ENCODE results near the gene BMP8B. TPM values are rescaled to one million over a fixed set of nuclear protein-coding genes. Genes with fewer than 3 reads are reported as not detected.

The BMP8B gene
- total and polyA plus RNA-seq, 2 experiments from 2014 or later, result not detected

DNA sequence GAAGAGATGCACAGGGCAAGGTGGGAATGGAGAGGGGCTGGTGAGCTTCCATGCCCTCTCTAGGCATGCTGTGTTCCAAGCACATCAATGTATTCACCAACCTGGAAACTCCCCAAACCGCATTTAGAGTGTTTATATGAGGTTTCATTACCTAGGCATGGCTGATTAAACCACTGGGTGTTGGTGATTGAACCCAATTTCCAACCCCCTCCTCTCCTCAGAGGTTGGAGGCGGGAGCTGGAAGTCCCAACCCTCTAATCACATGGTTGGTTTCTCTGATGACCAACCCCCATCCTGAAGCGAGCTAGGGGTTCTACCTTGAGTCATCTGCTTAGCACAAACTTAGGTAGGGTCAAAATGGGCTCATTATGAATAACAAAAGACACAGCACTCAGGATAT is 52.9 kb downstream of the BMP8B start:
- Histone ChIP-seq H3K79me2 (ENCODE audit: insufficient read depth) (peaks cover 20% of the 10 kb centered on the region), H3K4me2 (ENCODE audit: unreplicated experiment) (no peak overlapping the region), H3K9me3 (ENCODE audit: low read depth) (no peaks in the 10 kb centered on the region), H4K20me1 (ENCODE audit: insufficient read depth) (no peaks in the 10 kb centered on the region), H2AFZ (no peak overlapping the region), H3K36me3 (ENCODE audit: low read depth) (no peaks in the 10 kb centered on the region), H3K9me2 (ENCODE audit: insufficient read depth) (no peaks in the 10 kb centered on the region), H3K4me3 (no peak overlapping the region), H3F3A (ENCODE audit: insufficient read depth) (no peaks in the 10 kb centered on the region), H3K27me3 (replicated peaks; ENCODE audit: insufficient read depth) (peaks cover 27% of the 10 kb centered on the region), H3K9ac (no peak overlapping the region), H3K27ac (no peak overlapping the region), H3K4me1 (ENCODE audit: insufficient read depth) (peaks cover 15% of the 10 kb centered on the region)
- DNase-seq, result no peak
- no peak for TF ChIP-seq EZH2phosphoT487 (IDR thresholded peaks at IDR 0.05; ENCODE audit: insufficient read depth, low read depth)
- no peak for TF ChIP-seq EZH2 (IDR thresholded peaks at IDR 0.05; ENCODE audit: insufficient read depth, poor library complexity, severe bottlenecking)
- in situ Hi-C loops (cut with MboI), result no loop called here
- 55 to 64% methylated on average over 3 of the region's 3 CpGs for WGBS, 2 experiments (ENCODE audit: low coverage in 1 of 2, low lambda C conversion rate in 2 of 2, missing lambda C conversion rate in 2 of 2)

DNA sequence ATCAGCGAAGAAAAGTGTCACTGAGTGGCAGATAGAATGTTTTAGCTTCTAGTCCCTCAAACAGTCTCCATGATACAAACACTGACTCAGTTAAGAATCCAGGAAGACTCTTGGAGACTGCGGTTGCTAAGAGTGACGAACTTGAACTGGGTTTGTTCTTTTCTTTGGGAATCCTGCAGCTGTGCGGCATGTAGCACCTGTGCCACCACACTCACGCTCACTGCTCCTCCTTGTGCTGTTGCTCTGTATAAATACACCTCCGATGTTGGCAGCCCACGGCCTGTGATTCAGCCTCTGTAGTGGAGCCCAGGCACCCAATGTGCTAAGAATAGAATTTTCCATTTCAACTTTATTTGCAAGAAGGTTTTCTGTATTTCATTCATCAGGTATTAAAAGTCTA is 55.5 kb downstream of the BMP8B start:
- Histone ChIP-seq H3K9ac (no peak overlapping the region), H3K27me3 (replicated peaks; ENCODE audit: insufficient read depth) (peaks cover 43% of the 10 kb centered on the region), H3K4me3 (no peak overlapping the region), H2AFZ (no peak overlapping the region), H3F3A (ENCODE audit: insufficient read depth) (no peaks in the 10 kb centered on the region), H3K36me3 (ENCODE audit: low read depth) (no peaks in the 10 kb centered on the region), H3K9me3 (ENCODE audit: low read depth) (no peaks in the 10 kb centered on the region), H3K4me2 (ENCODE audit: unreplicated experiment) (no peak overlapping the region), H3K27ac (no peak overlapping the region), H3K79me2 (ENCODE audit: insufficient read depth) (no peaks in the 10 kb centered on the region), H4K20me1 (ENCODE audit: insufficient read depth) (no peaks in the 10 kb centered on the region), H3K4me1 (ENCODE audit: insufficient read depth) (no peaks in the 10 kb centered on the region), H3K9me2 (ENCODE audit: insufficient read depth) (no peaks in the 10 kb centered on the region)
- no peak for TF ChIP-seq EZH2 (IDR thresholded peaks at IDR 0.05; ENCODE audit: insufficient read depth, poor library complexity, severe bottlenecking)
- TF ChIP-seq EZH2phosphoT487 (IDR thresholded peaks at IDR 0.05; ENCODE audit: insufficient read depth, low read depth), result no peak
- in situ Hi-C loops (cut with MboI), result no loop called here
- DNase-seq, result peak; percentile 19
- WGBS, 2 experiments (ENCODE audit: low coverage in 1 of 2, low lambda C conversion rate in 2 of 2, missing lambda C conversion rate in 2 of 2), result 76 to 82% methylated on average over 7 of the region's 7 CpGs

DNA sequence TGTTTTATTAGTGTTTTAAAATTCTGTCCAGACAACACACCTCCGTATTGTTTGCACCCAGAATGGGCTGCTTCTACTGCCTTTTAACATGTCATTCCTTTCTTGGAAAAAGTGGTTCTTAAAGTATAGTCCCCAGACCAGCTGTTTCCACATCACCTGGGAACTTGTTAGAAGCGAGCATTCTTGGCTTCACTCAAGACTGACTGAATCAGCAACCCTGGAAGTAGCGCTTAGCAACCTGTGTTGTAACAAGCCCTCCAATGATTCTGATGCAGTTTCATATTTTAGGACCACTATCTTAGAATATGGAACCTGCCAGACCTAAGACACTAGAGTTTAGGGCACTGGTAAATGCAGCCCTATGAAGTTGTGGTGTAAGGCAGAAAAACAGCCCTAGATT is 55.9 kb downstream of the BMP8B start:
- no peak overlapping the region for H3K4me3 ChIP-seq
- no peaks in the 10 kb centered on the region for H3K9me3 ChIP-seq (ENCODE audit: low read depth)
- H3K4me1 ChIP-seq (ENCODE audit: insufficient read depth), result no peaks in the 10 kb centered on the region
- no peaks in the 10 kb centered on the region for H3K9me2 ChIP-seq (ENCODE audit: insufficient read depth)
- H4K20me1 ChIP-seq (ENCODE audit: insufficient read depth), result no peaks in the 10 kb centered on the region
- H3K4me2 ChIP-seq (ENCODE audit: unreplicated experiment), result no peak overlapping the region
- H3K79me2 ChIP-seq (ENCODE audit: insufficient read depth), result no peaks in the 10 kb centered on the region
- no peak for TF ChIP-seq EZH2phosphoT487 (IDR thresholded peaks at IDR 0.05; ENCODE audit: insufficient read depth, low read depth)
- no peak for TF ChIP-seq EZH2 (IDR thresholded peaks at IDR 0.05; ENCODE audit: insufficient read depth, poor library complexity, severe bottlenecking)
- no peak overlapping the region for H2AFZ ChIP-seq
- in situ Hi-C loops (cut with MboI), result no loop called here
- peak; percentile 28 for DNase-seq
- whole genome bisulfite sequencing, 2 experiments (ENCODE audit: low coverage in 1 of 2, low lambda C conversion rate in 2 of 2, missing lambda C conversion rate in 2 of 2), result 45% methylated on average over 3 of the region's 3 CpGs
- H3K27me3 ChIP-seq (replicated peaks; ENCODE audit: insufficient read depth), result peaks cover 47% of the 10 kb centered on the region
- no peak overlapping the region for H3K9ac ChIP-seq
- H3F3A ChIP-seq (ENCODE audit: insufficient read depth), result no peaks in the 10 kb centered on the region
- H3K36me3 ChIP-seq (ENCODE audit: low read depth), result no peaks in the 10 kb centered on the region
- H3K27ac ChIP-seq, result no peak overlapping the region

DNA sequence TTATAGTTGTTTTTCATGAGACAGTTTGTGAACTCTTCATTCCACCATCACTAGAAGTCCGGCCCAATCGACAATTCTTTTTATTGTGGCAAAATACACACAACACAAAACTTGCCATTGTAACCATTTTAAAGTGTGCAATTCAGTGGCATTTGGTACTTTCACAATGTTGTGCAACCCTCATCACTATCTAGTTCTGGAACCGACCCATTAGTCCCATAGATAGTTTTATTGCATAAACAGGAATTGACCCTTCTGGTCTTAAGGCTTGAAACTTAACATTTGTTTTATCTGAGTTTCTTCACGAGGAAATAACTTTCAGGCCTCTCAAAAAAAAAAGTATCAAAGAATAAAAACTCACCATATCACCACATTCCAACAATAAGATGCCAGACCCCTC is 58.8 kb downstream of the BMP8B start:
- H2AFZ ChIP-seq, result no peak overlapping the region
- no peaks in the 10 kb centered on the region for H3K36me3 ChIP-seq (ENCODE audit: low read depth)
- H3K4me3 ChIP-seq, result no peak overlapping the region
- TF ChIP-seq EZH2phosphoT487 (IDR thresholded peaks at IDR 0.05; ENCODE audit: insufficient read depth, low read depth) (no peak), EZH2 (IDR thresholded peaks at IDR 0.05; ENCODE audit: insufficient read depth, poor library complexity, severe bottlenecking) (no peak)
- H3K27ac ChIP-seq, result no peak overlapping the region
- in situ Hi-C loops (cut with MboI), result no loop called here
- H3K79me2 ChIP-seq (ENCODE audit: insufficient read depth), result no peaks in the 10 kb centered on the region
- H3F3A ChIP-seq (ENCODE audit: insufficient read depth), result no peaks in the 10 kb centered on the region
- DNase-seq, result no peak
- no peak overlapping the region for H3K4me2 ChIP-seq (ENCODE audit: unreplicated experiment)
- no peak overlapping the region for H3K9ac ChIP-seq
- H3K27me3 ChIP-seq (replicated peaks; ENCODE audit: insufficient read depth), result peaks cover 73% of the 10 kb centered on the region
- 32 to 44% methylated on average over 4 of the region's 4 CpGs for WGBS, 2 experiments (ENCODE audit: low coverage in 1 of 2, low lambda C conversion rate in 2 of 2, missing lambda C conversion rate in 2 of 2)
- H3K9me2 ChIP-seq (ENCODE audit: insufficient read depth), result no peaks in the 10 kb centered on the region
- no peaks in the 10 kb centered on the region for H3K4me1 ChIP-seq (ENCODE audit: insufficient read depth)
- no peaks in the 10 kb centered on the region for H4K20me1 ChIP-seq (ENCODE audit: insufficient read depth)
- no peaks in the 10 kb centered on the region for H3K9me3 ChIP-seq (ENCODE audit: low read depth)

GRCh38 chr1:39729030-39729429 is 59.6 kb downstream of the BMP8B start:
- in situ Hi-C loops (cut with MboI), result no loop called here
- H3K4me1 ChIP-seq (ENCODE audit: insufficient read depth), result no peaks in the 10 kb centered on the region

More at GRCh38 chr1:39729030-39729429, 59.6 kb downstream of the BMP8B start:
- H3K79me2 ChIP-seq (ENCODE audit: insufficient read depth), result no peaks in the 10 kb centered on the region
- H4K20me1 ChIP-seq (ENCODE audit: insufficient read depth), result no peaks in the 10 kb centered on the region
- H2AFZ ChIP-seq, result no peak overlapping the region
- H3K4me3 ChIP-seq, result no peak overlapping the region
- H3K9me2 ChIP-seq (ENCODE audit: insufficient read depth), result no peaks in the 10 kb centered on the region
- H3K36me3 ChIP-seq (ENCODE audit: low read depth), result no peaks in the 10 kb centered on the region
- H3K4me2 ChIP-seq (ENCODE audit: unreplicated experiment), result no peak overlapping the region
- no peaks in the 10 kb centered on the region for H3F3A ChIP-seq (ENCODE audit: insufficient read depth)
- 56 to 60% methylated on average over 3 of the region's 3 CpGs for WGBS, 2 experiments (ENCODE audit: low coverage in 1 of 2, low lambda C conversion rate in 2 of 2, missing lambda C conversion rate in 2 of 2)
- no peaks in the 10 kb centered on the region for H3K9me3 ChIP-seq (ENCODE audit: low read depth)
- peak; percentile 66 for DNase-seq
- H3K27me3 ChIP-seq (replicated peaks; ENCODE audit: insufficient read depth), result peaks cover 81% of the 10 kb centered on the region
- TF ChIP-seq EZH2 (IDR thresholded peaks at IDR 0.05; ENCODE audit: insufficient read depth, poor library complexity, severe bottlenecking) (no peak), EZH2phosphoT487 (IDR thresholded peaks at IDR 0.05; ENCODE audit: insufficient read depth, low read depth) (no peak)
- H3K27ac ChIP-seq, result no peak overlapping the region
- H3K9ac ChIP-seq, result no peak overlapping the region

Measured in GM23248 (cell line).